Ishikawa (cell line): ENCODE results near the gene BCL2L11.

Experiments used
- CEBPB ChIP-seq: IDR thresholded peaks from 2 replicates; pipeline ENCODE4 v1.6.1; 2012
- CREB1 ChIP-seq: IDR thresholded peaks from 2 replicates; pipeline ENCODE4 v1.6.1; 2012; ENCODE audit warnings: low read depth
- EGR1 ChIP-seq: IDR thresholded peaks from 2 replicates; pipeline ENCODE4 v1.6.1; 2012
- EP300 ChIP-seq: IDR thresholded peaks from 2 replicates; pipeline ENCODE4 v1.6.1; 2012; ENCODE audit warnings: borderline replicate concordance
- FOXM1 ChIP-seq: IDR thresholded peaks from 2 replicates; pipeline ENCODE4 v1.6.1; 2012; ENCODE audit warnings: low read depth, borderline replicate concordance
- MAX ChIP-seq: IDR thresholded peaks from 2 replicates; pipeline ENCODE4 v1.6.1; 2012
- NFIC ChIP-seq: IDR thresholded peaks from 2 replicates; pipeline ENCODE4 v1.6.1; 2012
- RAD21 ChIP-seq: IDR thresholded peaks from 2 replicates; pipeline ENCODE4 v1.6.1; 2012; ENCODE audit warnings: low read depth
- REST ChIP-seq: IDR thresholded peaks from 2 replicates; pipeline ENCODE4 v1.6.1; 2012; ENCODE audit warnings: low read depth, mild to moderate bottlenecking
- TAF1 ChIP-seq: IDR thresholded peaks from 2 replicates; pipeline ENCODE4 v1.6.1; 2012; ENCODE audit warnings: low read depth, mild to moderate bottlenecking
- TCF12 ChIP-seq: IDR thresholded peaks from 2 replicates; pipeline ENCODE4 v1.6.1; 2012; ENCODE audit warnings: low read depth
- TEAD4 ChIP-seq: IDR thresholded peaks from 2 replicates; pipeline ENCODE4 v1.6.1; 2012
- USF1 ChIP-seq: IDR thresholded peaks from 2 replicates; pipeline ENCODE4 v1.6.1; 2012
- YY1 ChIP-seq: IDR thresholded peaks from 2 replicates; pipeline ENCODE4 v1.6.1; 2012; ENCODE audit warnings: low read depth
- ZBTB7A ChIP-seq: IDR thresholded peaks from 2 replicates; pipeline ENCODE4 v1.6.1; 2012; ENCODE audit warnings: low read depth

The BCL2L11 gene

GRCh38 chr2:111190816-111191540, 70.3 kb downstream of the BCL2L11 start:
- TF ChIP-seq RAD21: no peak
- no peak for TF ChIP-seq CEBPB
- TF ChIP-seq MAX: no peak
- TF ChIP-seq REST: no peak
- no peak for TF ChIP-seq TEAD4
- no peak for TF ChIP-seq TAF1
- no peak for TF ChIP-seq EP300
- no peak for TF ChIP-seq EGR1
- no peak for TF ChIP-seq USF1
- TF ChIP-seq NFIC: no peak
- TF ChIP-seq YY1: no peak
- no peak for TF ChIP-seq CREB1
- no peak for TF ChIP-seq FOXM1
- TF ChIP-seq ZBTB7A: no peak
- no peak for TF ChIP-seq TCF12

GRCh38 chr2:111191877-111192276, 71.2 kb downstream of the BCL2L11 start:
- no peak for TF ChIP-seq REST
- TF ChIP-seq TEAD4: no peak
- no peak for TF ChIP-seq MAX

GRCh38 chr2:111192776-111193368, 72.2 kb downstream of the BCL2L11 start:
- TF ChIP-seq TCF12: no peak
- TF ChIP-seq TEAD4: no peak
- no peak for TF ChIP-seq MAX
- TF ChIP-seq USF1: no peak
- no peak for TF ChIP-seq CREB1
- TF ChIP-seq REST: no peak
- no peak for TF ChIP-seq TAF1
- TF ChIP-seq EP300: no peak
- TF ChIP-seq CEBPB: no peak
- no peak for TF ChIP-seq YY1
- no peak for TF ChIP-seq EGR1
- no peak for TF ChIP-seq NFIC
- TF ChIP-seq RAD21: no peak
- no peak for TF ChIP-seq FOXM1
- TF ChIP-seq ZBTB7A: no peak
